Measurements from ENCODE around the gene KLHL29. TPM values are rescaled to one million over a fixed set of nuclear protein-coding genes. Genes with fewer than 3 reads are reported as not detected.

KLHL29 gene
- total RNA-seq, 5 donors from 2014 or later (not counting 1 experiment from before 2014, with no cell fraction given), result 1.8 to 6.6 (median 2.5) TPM

GRCh38 chr2:23662466-23662865 is 277.5 kb downstream of the KLHL29 start:
- no peak overlapping the region for H3K27ac Mint-ChIP-seq
- H3K9me3 ChIP-seq, result no peaks in the 10 kb centered on the region
- peaks cover 3 to 33% of the 10 kb centered on the region in 2 experiments for H3K27me3 ChIP-seq (replicated peaks in 1 of 2; ENCODE audit: control insufficient read depth in 2 of 2, extremely low read depth in 1 of 2, insufficient read depth in 2 of 2, low read length in 1 of 2)
- ChIA-PET CTCF (interaction anchor here in 1 of 2 donors (0.6 kb wide), 1 partner anchor 41 kb away, joined by 4 read pairs; no protein-coding TSS in a partner anchor), POLR2A (no interaction called here)
- peaks cover 7 to 18% of the 10 kb centered on the region in 2 donors for H3K27me3 Mint-ChIP-seq
- ATAC-seq (replicated peaks in 1 of 4) (no peak), DNase-seq (no peak)
- no peaks in the 10 kb centered on the region for H3K9me3 Mint-ChIP-seq
- no peak overlapping the region for H3K4me3 Mint-ChIP-seq
- H3K4me1 Mint-ChIP-seq, result peaks cover 2 to 7% (median 6%) of the 10 kb centered on the region in 3 donors
- WGBS (ENCODE audit: insufficient coverage), result 37% methylated on average over 3 of the region's 6 CpGs
- no peaks in the 10 kb centered on the region for H3K36me3 ChIP-seq (ENCODE audit: control insufficient read depth in 2 of 2, extremely low read depth in 1 of 2, insufficient read depth in 1 of 2, low read length in 1 of 2)
- H3K4me3 ChIP-seq (ENCODE audit: control insufficient read depth in 1 of 2, extremely low read depth in 1 of 2, low read length in 1 of 2), result no peak overlapping the region
- H3K27ac ChIP-seq (ENCODE audit: low read length), result no peak overlapping the region
- H3K4me1 ChIP-seq (ENCODE audit: control insufficient read depth in 1 of 2, extremely low read depth in 1 of 2, insufficient read depth in 2 of 2, low read length in 2 of 2), result peaks cover 0 to 9% of the 10 kb centered on the region in 2 experiments
- peaks cover 2% of the 10 kb centered on the region for H3K36me3 Mint-ChIP-seq

GRCh38 chr2:23662941-23663920 is 278.3 kb downstream of the KLHL29 start:
- H3K4me1 Mint-ChIP-seq, result peaks cover 2 to 7% (median 6%) of the 10 kb centered on the region in 3 donors
- H3K27me3 ChIP-seq (replicated peaks in 1 of 2; ENCODE audit: control insufficient read depth in 2 of 2, extremely low read depth in 1 of 2, insufficient read depth in 2 of 2, low read length in 1 of 2), result peaks cover 3 to 35% of the 10 kb centered on the region in 2 experiments
- H3K4me3 Mint-ChIP-seq, result no peak overlapping the region
- ChIA-PET CTCF (no interaction called here), POLR2A (no interaction called here)
- H3K4me3 ChIP-seq (ENCODE audit: control insufficient read depth in 1 of 2, extremely low read depth in 1 of 2, low read length in 1 of 2), result no peak overlapping the region
- H3K9me3 Mint-ChIP-seq, result no peaks in the 10 kb centered on the region
- ATAC-seq (replicated peaks in 1 of 4), result no peak
- peaks cover 7 to 18% of the 10 kb centered on the region in 2 donors for H3K27me3 Mint-ChIP-seq
- whole genome bisulfite sequencing (ENCODE audit: insufficient coverage), result 27% methylated on average over 26 of the region's 46 CpGs
- peaks cover 0 to 8% of the 10 kb centered on the region in 2 experiments for H3K4me1 ChIP-seq (ENCODE audit: control insufficient read depth in 1 of 2, extremely low read depth in 1 of 2, insufficient read depth in 2 of 2, low read length in 2 of 2)
- no peaks in the 10 kb centered on the region for H3K36me3 ChIP-seq (ENCODE audit: control insufficient read depth in 2 of 2, extremely low read depth in 1 of 2, insufficient read depth in 1 of 2, low read length in 1 of 2)
- H3K36me3 Mint-ChIP-seq, result peaks cover 2% of the 10 kb centered on the region
- no peak for DNase-seq
- no peak overlapping the region for H3K27ac Mint-ChIP-seq
- no peak overlapping the region for H3K27ac ChIP-seq (ENCODE audit: low read length)
- no peaks in the 10 kb centered on the region for H3K9me3 ChIP-seq

- POLR2A ChIA-PET, result no interaction called here
- H3K4me3 Mint-ChIP-seq, result no peak overlapping the region
- no peaks in the 10 kb centered on the region for H3K4me1 Mint-ChIP-seq
- Histone ChIP-seq H3K4me3 (ENCODE audit: control insufficient read depth in 1 of 2, extremely low read depth in 1 of 2, low read length in 1 of 2) (no peak overlapping the region), H3K27ac (ENCODE audit: low read length) (no peak overlapping the region), H3K9me3 (no peaks in the 10 kb centered on the region), H3K27me3 (replicated peaks in 1 of 2; ENCODE audit: control insufficient read depth in 2 of 2, extremely low read depth in 1 of 2, insufficient read depth in 2 of 2, low read length in 1 of 2) (peaks cover 3 to 35% of the 10 kb centered on the region in 2 experiments), H3K4me1 (ENCODE audit: control insufficient read depth in 1 of 2, extremely low read depth in 1 of 2, insufficient read depth in 2 of 2, low read length in 2 of 2) (peaks cover 0 to 3% of the 10 kb centered on the region in 2 experiments), H3K36me3 (ENCODE audit: control insufficient read depth in 2 of 2, extremely low read depth in 1 of 2, insufficient read depth in 1 of 2, low read length in 1 of 2) (no peaks in the 10 kb centered on the region)
- CTCF ChIA-PET, result no interaction called here
- ATAC-seq (replicated peaks in 1 of 4), result no peak
- no peak for DNase-seq
- no peaks in the 10 kb centered on the region for H3K9me3 Mint-ChIP-seq
- no peak overlapping the region for H3K27ac Mint-ChIP-seq
- WGBS (ENCODE audit: insufficient coverage), result 81% methylated on average over 8 of the region's 9 CpGs
- no peaks in the 10 kb centered on the region for H3K36me3 Mint-ChIP-seq
- H3K27me3 Mint-ChIP-seq, result peaks cover 4 to 18% of the 10 kb centered on the region in 2 donors
These were observed 279.2 kb downstream of the KLHL29 start for GRCh38 chr2:23664066-23664788.

- DNase-seq, result no peak
- Mint-ChIP-seq H3K27ac (no peak overlapping the region), H3K36me3 (no peaks in the 10 kb centered on the region), H3K4me3 (no peak overlapping the region), H3K4me1 (no peaks in the 10 kb centered on the region), H3K27me3 (peaks cover 4 to 16% of the 10 kb centered on the region in 2 donors), H3K9me3 (no peaks in the 10 kb centered on the region)
- 84% methylated on average over 10 of the region's 12 CpGs for WGBS (ENCODE audit: insufficient coverage)
- ChIA-PET POLR2A (no interaction called here), CTCF (no interaction called here)
- Histone ChIP-seq H3K27me3 (replicated peaks in 1 of 2; ENCODE audit: control insufficient read depth in 2 of 2, extremely low read depth in 1 of 2, insufficient read depth in 2 of 2, low read length in 1 of 2) (peaks cover 3 to 26% of the 10 kb centered on the region in 2 experiments), H3K9me3 (no peaks in the 10 kb centered on the region), H3K4me1 (ENCODE audit: control insufficient read depth in 1 of 2, extremely low read depth in 1 of 2, insufficient read depth in 2 of 2, low read length in 2 of 2) (peaks cover 0 to 3% of the 10 kb centered on the region in 2 experiments), H3K27ac (ENCODE audit: low read length) (no peak overlapping the region), H3K36me3 (ENCODE audit: control insufficient read depth in 2 of 2, extremely low read depth in 1 of 2, insufficient read depth in 1 of 2, low read length in 1 of 2) (no peaks in the 10 kb centered on the region), H3K4me3 (ENCODE audit: control insufficient read depth in 1 of 2, extremely low read depth in 1 of 2, low read length in 1 of 2) (no peak overlapping the region)
- ATAC-seq (replicated peaks in 1 of 4), result no peak
These were observed 281.4 kb downstream of the KLHL29 start for GRCh38 chr2:23666241-23666979.

GRCh38 chr2:23666980-23667357 is 282.0 kb downstream of the KLHL29 start:
- CTCF ChIA-PET, result no interaction called here
- H3K36me3 ChIP-seq (ENCODE audit: control insufficient read depth in 2 of 2, extremely low read depth in 1 of 2, insufficient read depth in 1 of 2, low read length in 1 of 2), result no peaks in the 10 kb centered on the region
- no peaks in the 10 kb centered on the region for H3K9me3 Mint-ChIP-seq
- 100% methylated on average over 3 of the region's 7 CpGs for WGBS (ENCODE audit: insufficient coverage)
- no peaks in the 10 kb centered on the region for H3K9me3 ChIP-seq
- no peaks in the 10 kb centered on the region for H3K4me1 Mint-ChIP-seq
- POLR2A ChIA-PET, result no interaction called here
- ATAC-seq (replicated peaks in 1 of 4) (no peak), DNase-seq (no peak)
- peaks cover 0 to 3% of the 10 kb centered on the region in 2 experiments for H3K4me1 ChIP-seq (ENCODE audit: control insufficient read depth in 1 of 2, extremely low read depth in 1 of 2, insufficient read depth in 2 of 2, low read length in 2 of 2)
- H3K27me3 ChIP-seq (replicated peaks in 1 of 2; ENCODE audit: control insufficient read depth in 2 of 2, extremely low read depth in 1 of 2, insufficient read depth in 2 of 2, low read length in 1 of 2), result peaks cover 3 to 26% of the 10 kb centered on the region in 2 experiments
- H3K4me3 ChIP-seq (ENCODE audit: control insufficient read depth in 1 of 2, extremely low read depth in 1 of 2, low read length in 1 of 2), result no peak overlapping the region
- H3K4me3 Mint-ChIP-seq, result no peak overlapping the region
- peaks cover 3 to 14% of the 10 kb centered on the region in 2 donors for H3K27me3 Mint-ChIP-seq
- no peak overlapping the region for H3K27ac ChIP-seq (ENCODE audit: low read length)
- no peaks in the 10 kb centered on the region for H3K36me3 Mint-ChIP-seq
- no peak overlapping the region for H3K27ac Mint-ChIP-seq

- DNase-seq (no peak), ATAC-seq (replicated peaks in 1 of 4) (no peak)
- 80% methylated on average over 11 of the region's 12 CpGs for WGBS (ENCODE audit: insufficient coverage)
- Mint-ChIP-seq H3K36me3 (no peaks in the 10 kb centered on the region), H3K4me1 (peaks cover 0 to 7% (median 0%) of the 10 kb centered on the region in 3 donors), H3K27ac (no peak overlapping the region), H3K9me3 (no peaks in the 10 kb centered on the region), H3K4me3 (no peak overlapping the region), H3K27me3 (peaks cover 4 to 5% of the 10 kb centered on the region in 2 donors)
- POLR2A ChIA-PET, result no interaction called here
- Histone ChIP-seq H3K9me3 (no peaks in the 10 kb centered on the region), H3K27ac (ENCODE audit: low read length) (no peak overlapping the region), H3K36me3 (ENCODE audit: control insufficient read depth in 2 of 2, extremely low read depth in 1 of 2, insufficient read depth in 1 of 2, low read length in 1 of 2) (no peaks in the 10 kb centered on the region), H3K4me3 (ENCODE audit: control insufficient read depth in 1 of 2, extremely low read depth in 1 of 2, low read length in 1 of 2) (no peak overlapping the region), H3K27me3 (replicated peaks in 1 of 2; ENCODE audit: control insufficient read depth in 2 of 2, extremely low read depth in 1 of 2, insufficient read depth in 2 of 2, low read length in 1 of 2) (peaks cover under 1 to 19% of the 10 kb centered on the region in 2 experiments), H3K4me1 (ENCODE audit: control insufficient read depth in 1 of 2, extremely low read depth in 1 of 2, insufficient read depth in 2 of 2, low read length in 2 of 2) (no peaks in the 10 kb centered on the region)
- CTCF ChIA-PET, result no interaction called here
These were observed 283.9 kb downstream of the KLHL29 start for GRCh38 chr2:23668756-23669304.
